ENCODE measurements around the gene SGPP2.
"Not testable (repeated sequence)": the region's sequence is repeated elsewhere in the genome, so short reads cannot be mapped to it uniquely, and the experiment has no call there.

Gene SGPP2

GRCh38 chr2:222576171-222577081, 152.1 kb downstream of the SGPP2 start:
- DNase-seq: no peak

GRCh38 chr2:222577341-222577740, 153.0 kb downstream of the SGPP2 start:
- no peak for DNase-seq

- no peak for DNase-seq
Observed at GRCh38 chr2:222582928-222583327, 158.6 kb downstream of the SGPP2 start.

- DNase-seq: not testable (repeated sequence)
Observed at GRCh38 chr2:222584589-222584988, 160.2 kb downstream of the SGPP2 start.

GRCh38 chr2:222591661-222592060, 167.3 kb downstream of the SGPP2 start:
- DNase-seq: no peak

- no peak for DNase-seq
Observed at GRCh38 chr2:222592176-222592575, 167.8 kb downstream of the SGPP2 start.

GRCh38 chr2:222594679-222595078, 170.3 kb downstream of the SGPP2 start:
- no peak for DNase-seq

GRCh38 chr2:222595581-222595980, 171.2 kb downstream of the SGPP2 start:
- DNase-seq: no peak

GRCh38 chr2:222598611-222599010, 174.3 kb downstream of the SGPP2 start:
- no peak for DNase-seq

GRCh38 chr2:222603501-222603900, 179.2 kb downstream of the SGPP2 start:
- no peak for DNase-seq

- DNase-seq: no peak
Observed at GRCh38 chr2:222604749-222605515, 180.6 kb downstream of the SGPP2 start.

- no peak for DNase-seq
Observed at GRCh38 chr2:222606306-222606705, 182.0 kb downstream of the SGPP2 start.

- no peak for DNase-seq
Observed at GRCh38 chr2:222608081-222608480, 183.7 kb downstream of the SGPP2 start.

- no peak for DNase-seq
Observed at GRCh38 chr2:222609381-222609780, 185.0 kb downstream of the SGPP2 start.
